Common myeloid progenitor, CD34-positive (primary cell): Measurements from ENCODE around the gene PLPPR3.
A peak's percentile ranks its signal among the peaks of the same experiment; 100 is the strongest.

Experiments
- CTCF ChIA-PET: fragments of 350-600 bp; sonication (Branson Sonifier 250); formaldehyde crosslinking; loops from one replicate; lab custom pipeline; 2021; ENCODE audit warnings: antibody characterized with exemption; lab: Charles Lee
- POLR2A ChIA-PET: fragments of 350-600 bp; sonication (Branson Sonifier 250); formaldehyde crosslinking; loops from one replicate; lab custom pipeline; 2021; ENCODE audit warnings: antibody characterized with exemption; lab: Charles Lee
- DNase-seq, 3 donors: peaks; one replicate each; pipeline versions ENCODE4 v3.0.0 to v3.0.0-alpha.2; 2013
- H3K27ac ChIP-seq, 2 experiments: 1 replicate in 1 of 2; 2 replicates in 1 of 2; pipeline ENCODE4 v1.7.0; 2013; ENCODE audit warnings: inconsistent platforms in 2 of 2, low read length in 2 of 2, mild to moderate bottlenecking in 2 of 2, low read depth in 1 of 2, moderate library complexity in 1 of 2; ENCODE audit not compliant: severe bottlenecking in 2 of 2, insufficient read depth in 1 of 2, poor library complexity in 1 of 2
- H3K27me3 ChIP-seq, 5 experiments: replicated peaks in 2 of 5; 1 replicate in 3 of 5; 2 replicates in 2 of 5; pipeline versions ENCODE4 v1.6.1 to v1.7.0; 2013; ENCODE audit warnings: low read length in 4 of 5, mild to moderate bottlenecking in 2 of 5, moderate library complexity in 2 of 5, inconsistent platforms in 1 of 5; ENCODE audit not compliant: insufficient read depth in 5 of 5, control insufficient read depth in 4 of 5
- H3K36me3 ChIP-seq, 4 experiments: 1 replicate in 2 of 4; 2 replicates in 2 of 4; pipeline versions ENCODE4 v1.6.1 to v1.7.0; 2013; ENCODE audit warnings: low read length in 3 of 4, control low read depth in 1 of 4, mild to moderate bottlenecking in 1 of 4; ENCODE audit not compliant: control insufficient read depth in 4 of 4, insufficient read depth in 4 of 4
- H3K4me1 ChIP-seq, 4 experiments: 1 replicate in 3 of 4; 2 replicates in 1 of 4; pipeline versions ENCODE4 v1.6.1 to v1.7.1; 2013; ENCODE audit warnings: low read length in 3 of 4, mild to moderate bottlenecking in 3 of 4, control low read depth in 1 of 4, inconsistent platforms in 1 of 4, moderate library complexity in 1 of 4; ENCODE audit not compliant: control insufficient read depth in 4 of 4, insufficient read depth in 4 of 4; ENCODE audit errors: control extremely low read depth in 1 of 4
- H3K4me3 ChIP-seq, 7 experiments: 1 replicate in 4 of 7; 2 replicates in 3 of 7; pipeline versions ENCODE4 v1.5.1 to v1.7.0; 2013; ENCODE audit warnings: mild to moderate bottlenecking in 7 of 7, low read length in 6 of 7, moderate library complexity in 6 of 7, inconsistent platforms in 2 of 7, low read depth in 2 of 7, control low read depth in 1 of 7; ENCODE audit not compliant: insufficient read depth in 4 of 7, control insufficient read depth in 1 of 7; ENCODE audit errors: extremely low read depth in 1 of 7
- H3K9me3 ChIP-seq, 5 experiments: 1 replicate in 4 of 5; 2 replicates in 1 of 5; pipeline versions ENCODE4 v1.6.1 to v1.7.1; 2013; ENCODE audit warnings: low read length in 4 of 5, mild to moderate bottlenecking in 2 of 5, inconsistent platforms in 1 of 5, low read depth in 1 of 5, moderate library complexity in 1 of 5; ENCODE audit not compliant: control insufficient read depth in 4 of 5, insufficient read depth in 2 of 5; ENCODE audit errors: control extremely low read depth in 1 of 5
- WGBS: methylation state at CpG from one replicate; pipeline ENCODE4 v1.1.5; 2013; ENCODE audit not compliant: insufficient coverage; 5-methylcytosine and 5-hydroxymethylcytosine counted together

Gene PLPPR3

GRCh38 chr19:791567-792305, 30.0 kb downstream of the PLPPR3 start:
- Histone ChIP-seq H3K9me3 (no peaks in the 10 kb centered on the region), H3K4me3 (no peak overlapping the region), H3K27me3 (no peaks in the 10 kb centered on the region), H3K27ac (peak overlapping the region in 1 of 2 experiments; percentile 66), H3K4me1 (peaks cover 0 to 32% (median 28%) of the 10 kb centered on the region in 4 experiments), H3K36me3 (no peaks in the 10 kb centered on the region)
- CTCF ChIA-PET: interaction anchor here (0.6 to 0.7 kb wide), 2 partner anchors 47 to 706 kb away, joined by 3 read pairs; no protein-coding TSS in a partner anchor
- WGBS: 88% methylated on average over 3 of the region's 8 CpGs
- DNase-seq: no peak
- POLR2A ChIA-PET: no interaction called here

DNA sequence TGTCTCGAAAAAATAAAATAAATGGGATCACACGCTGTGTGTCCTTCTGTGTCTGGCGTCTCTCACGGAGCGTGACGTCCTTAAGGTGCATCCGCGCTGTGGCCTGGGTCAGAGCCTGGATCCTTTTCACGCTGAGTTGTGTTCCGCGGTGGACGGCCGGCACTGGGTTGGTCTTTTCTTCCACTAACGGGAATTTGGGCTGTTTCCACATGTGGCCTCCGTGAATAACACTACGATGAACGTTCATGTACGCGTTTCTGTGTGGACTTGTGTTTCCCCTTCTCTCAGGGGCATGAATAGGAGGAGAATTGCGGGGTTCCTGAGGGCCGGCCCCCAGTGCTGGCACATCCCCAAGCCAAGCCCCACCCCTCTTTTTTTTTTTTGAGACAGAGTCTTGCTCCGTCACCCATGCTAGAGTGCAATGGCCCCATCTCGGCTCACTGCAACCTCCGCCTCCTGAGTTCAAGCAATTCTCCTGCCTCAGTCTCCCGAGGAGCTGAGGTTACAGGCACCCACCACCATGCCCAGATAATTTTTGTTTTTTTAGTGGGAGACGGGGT, 30.7 kb downstream of the PLPPR3 start:
- Histone ChIP-seq H3K4me1 (peaks cover 0 to 25% (median 24%) of the 10 kb centered on the region in 4 experiments), H3K27me3 (no peaks in the 10 kb centered on the region), H3K4me3 (no peak overlapping the region), H3K27ac (peak overlapping the region in 1 of 2 experiments; percentile 66), H3K36me3 (no peaks in the 10 kb centered on the region), H3K9me3 (no peaks in the 10 kb centered on the region)
- WGBS: 88% methylated on average over 23 of the region's 26 CpGs
- POLR2A ChIA-PET: no interaction called here
- DNase-seq: no peak
- CTCF ChIA-PET: interaction anchor here (0.6 to 0.7 kb wide), 2 partner anchors 48 to 706 kb away, joined by 3 read pairs; no protein-coding TSS in a partner anchor

DNA sequence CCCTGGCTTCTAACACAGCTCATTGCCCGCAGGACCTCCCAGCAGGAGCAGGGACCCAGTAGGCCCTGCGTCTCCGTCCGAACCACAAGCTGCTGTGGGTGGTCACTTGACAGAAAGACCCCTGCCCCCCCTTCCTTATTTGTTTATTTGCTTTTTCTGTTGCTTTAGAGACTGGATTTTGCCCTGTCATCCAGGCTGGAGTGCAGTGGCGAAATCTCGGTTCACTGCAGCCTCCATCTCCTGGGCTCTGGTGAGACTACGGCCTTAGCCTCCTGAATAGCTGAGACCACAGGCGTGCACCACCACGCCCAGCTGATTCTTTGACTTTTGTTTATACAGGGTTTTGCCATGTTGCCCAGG, 32.1 kb downstream of the PLPPR3 start:
- DNase-seq: peak in 2 of 3 donors; percentile 62 to 77
- no peaks in the 10 kb centered on the region for H3K9me3 ChIP-seq
- ChIA-PET POLR2A (no interaction called here), CTCF (interaction anchor here (1.0 kb wide), 1 partner anchor 50 kb away, joined by 3 read pairs; no protein-coding TSS in a partner anchor)
- no peaks in the 10 kb centered on the region for H3K36me3 ChIP-seq
- H3K27me3 ChIP-seq: no peaks in the 10 kb centered on the region
- H3K27ac ChIP-seq: peak overlapping the region; percentile 68 to 75
- peaks cover 0 to 24% (median 23%) of the 10 kb centered on the region in 4 experiments for H3K4me1 ChIP-seq
- H3K4me3 ChIP-seq: peak overlapping the region in 5 of 7 experiments; percentile 6 to 62 (median 35)
- WGBS: 45% methylated on average over 7 of the region's 9 CpGs

- Histone ChIP-seq H3K36me3 (no peaks in the 10 kb centered on the region), H3K27ac (peak overlapping the region; percentile 68 to 75), H3K4me3 (peak overlapping the region in 5 of 7 experiments; percentile 6 to 62 (median 35)), H3K4me1 (peaks cover 0 to 24% (median 23%) of the 10 kb centered on the region in 4 experiments), H3K9me3 (no peaks in the 10 kb centered on the region), H3K27me3 (no peaks in the 10 kb centered on the region)
- CTCF ChIA-PET: interaction anchor here (1.0 kb wide), 1 partner anchor 49 kb away, joined by 3 read pairs; no protein-coding TSS in a partner anchor
- WGBS: 23% methylated on average over 32 of the region's 33 CpGs
- DNase-seq: peak in 2 of 3 donors; percentile 20 to 55
- POLR2A ChIA-PET: no interaction called here
These were observed 32.6 kb downstream of the PLPPR3 start for GRCh38 chr19:788983-789700.

DNA sequence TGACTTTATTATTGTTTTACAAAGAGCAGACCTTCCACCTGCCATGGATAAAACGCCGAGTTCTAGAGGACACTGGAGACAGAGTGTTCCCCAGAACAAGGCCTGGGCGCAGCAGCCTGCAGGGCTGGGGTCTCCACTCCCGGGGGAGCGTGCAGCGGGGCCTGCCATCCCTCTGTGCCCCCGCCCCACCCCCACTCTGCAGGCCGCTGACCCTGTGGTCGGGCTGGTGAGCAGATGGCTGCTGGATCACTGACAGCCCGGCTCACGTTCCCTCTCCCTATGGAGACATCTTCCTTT, 33.1 kb downstream of the PLPPR3 start:
- POLR2A ChIA-PET: no interaction called here
- Histone ChIP-seq H3K36me3 (no peaks in the 10 kb centered on the region), H3K4me1 (peaks cover 0 to 24% (median 23%) of the 10 kb centered on the region in 4 experiments), H3K27me3 (no peaks in the 10 kb centered on the region), H3K27ac (peak overlapping the region in 1 of 2 experiments; percentile 68), H3K4me3 (peak overlapping the region in 2 of 7 experiments; percentile 57 to 62), H3K9me3 (no peaks in the 10 kb centered on the region)
- CTCF ChIA-PET: interaction anchor here (1.0 kb wide), 1 partner anchor 49 kb away, joined by 3 read pairs; no protein-coding TSS in a partner anchor
- 73% methylated on average over 8 of the region's 11 CpGs for WGBS
- no peak for DNase-seq

GRCh38 chr19:787536-787935, 34.2 kb downstream of the PLPPR3 start:
- WGBS: 97% methylated on average over 13 of the region's 16 CpGs
- no peaks in the 10 kb centered on the region for H3K9me3 ChIP-seq
- no peaks in the 10 kb centered on the region for H3K36me3 ChIP-seq
- H3K4me3 ChIP-seq: no peak overlapping the region
- no peak for DNase-seq
- no peak overlapping the region for H3K27ac ChIP-seq
- peaks cover 0 to 24% (median 23%) of the 10 kb centered on the region in 4 experiments for H3K4me1 ChIP-seq
- H3K27me3 ChIP-seq: no peaks in the 10 kb centered on the region
- ChIA-PET POLR2A (no interaction called here), CTCF (no interaction called here)
